Gastroesophageal sphincter (tissue), 3 donors: ENCODE results near the gene TCF7L2.

Experiments used
- CTCF ChIP-seq, 4 experiments: fragments of 200-600 bp in 2 of 4; fragments of 450-650 bp in 2 of 4; sonication (generic) in 1 of 4; IDR thresholded peaks; one replicate each; pipeline ENCODE4 v1.5.1; 2017 to 2019; ENCODE audit warnings: antibody characterized with exemption in 4 of 4, mild to moderate bottlenecking in 2 of 4, moderate library complexity in 2 of 4
- EP300 ChIP-seq: sonication (generic); formaldehyde crosslinking; IDR thresholded peaks from one replicate; pipeline ENCODE4 v1.6.1; 2017; ENCODE audit warnings: antibody characterized with exemption, mild to moderate bottlenecking
- POLR2A ChIP-seq, 2 donors: fragments of 450-650 bp; IDR thresholded peaks; one replicate each; pipeline ENCODE4 v1.6.1; 2017; ENCODE audit warnings: antibody characterized with exemption in 2 of 2, mild to moderate bottlenecking in 2 of 2, moderate library complexity in 1 of 2
- POLR2AphosphoS5 ChIP-seq: sonication (generic); formaldehyde crosslinking; IDR thresholded peaks from one replicate; pipeline ENCODE4 v1.6.1; 2017; ENCODE audit warnings: antibody characterized with exemption

- TF ChIP-seq CTCF (IDR thresholded peaks at IDR 0.05) (no peak), POLR2A (IDR thresholded peaks at IDR 0.05) (no peak), EP300 (no peak), POLR2AphosphoS5 (peak; percentile 37)
These were observed 181.7 kb downstream of the TCF7L2 start for GRCh38 chr10:113131613-113132261.
